BJ (cell line): ENCODE measurements around the gene MBLAC1. TPM values are rescaled to one million over a fixed set of nuclear protein-coding genes. Genes with fewer than 3 reads are reported as not detected.

Experiments used
- CTCF ChIA-PET: fragments of 350-600 bp; formaldehyde crosslinking; extraction: SDS; loops from one replicate; lab custom pipeline; 2021; ENCODE audit warnings: antibody characterized with exemption, inconsistent platforms; lab: Yijun Ruan, JAX
- POLR2A ChIA-PET: fragments of 300-600 bp; sonication (Branson Sonifier 250); formaldehyde crosslinking; extraction: SDS; loops from one replicate; lab custom pipeline; 2021; ENCODE audit warnings: antibody characterized with exemption; lab: Charles Lee
- DNase-seq: peaks from one replicate; pipeline ENCODE4 v3.0.0-alpha.2; 2011; ENCODE audit warnings: low read depth
- H3K27me3 ChIP-seq: 2 replicates; pipeline ENCODE4 v1.6.0; 2011; ENCODE audit warnings: low read length; ENCODE audit not compliant: control insufficient read depth, insufficient read depth
- H3K36me3 ChIP-seq: 2 replicates; pipeline ENCODE4 v1.5.1; 2011; ENCODE audit warnings: low read length; ENCODE audit not compliant: control insufficient read depth, insufficient read depth
- H3K4me3 ChIP-seq: 2 replicates; pipeline ENCODE4 v1.5.1; 2011; ENCODE audit warnings: low read depth, mild to moderate bottlenecking, control low read depth, low read length
- CTCF ChIP-seq: IDR thresholded peaks from 2 replicates; pipeline ENCODE4 v1.5.1; 2011; ENCODE audit warnings: low read depth, mild to moderate bottlenecking, control low read depth, inconsistent platforms, low read length, moderate library complexity; ENCODE audit not compliant: insufficient read depth
- polyA plus RNA-seq: library from polyadenylated mRNA; depleted of rRNA; stranded (reverse); fragments of >200 nt; gene quantifications from 2 replicates; pipeline ENCODE4 v1.2.3, GENCODE V29; 2011

The MBLAC1 gene
- polyA plus RNA-seq, 1 experiment: 1.6 TPM

GRCh38 chr7:100081535-100082102, 45.1 kb upstream of the MBLAC1 start, which contains the start of gene ZNF3:
TSS of gene ZNF3 (minus strand) at chr7:100081723. CDS start at chr7:100077357, 4,366 bp downstream.
- peak within 1 kb of the TSS; percentile 99 for H3K4me3 ChIP-seq
- H3K36me3 ChIP-seq: peaks cover 9% of the 10 kb centered on the region
- POLR2A ChIA-PET: no interaction called here
- TF ChIP-seq CTCF: peak; percentile 86
- no peaks in the 10 kb centered on the region for H3K27me3 ChIP-seq
- DNase-seq: peak; percentile 92
- CTCF ChIA-PET: interaction anchor here (0.7 to 1.7 kb wide), 6 partner anchors 14 to 90 kb away, joined by 3 to 6 read pairs (median 5); no protein-coding TSS in a partner anchor

GRCh38 chr7:100082978-100083377, 43.8 kb upstream of the MBLAC1 start:
- no peak overlapping the region for H3K4me3 ChIP-seq
- H3K36me3 ChIP-seq: peaks cover 5% of the 10 kb centered on the region; the same call in 1 of the 2 replicates
- ChIA-PET CTCF (interaction anchor here (0.6 to 1.7 kb wide), 7 partner anchors 12 to 91 kb away, joined by 3 to 6 read pairs (median 3); partner anchors contain the start of gene AP4M1), POLR2A (interaction anchor here (0.7 kb wide), 1 partner anchor 176 kb away, joined by 4 read pairs; no protein-coding TSS in a partner anchor)
- TF ChIP-seq CTCF: no peak
- no peak for DNase-seq
- H3K27me3 ChIP-seq: no peaks in the 10 kb centered on the region

GRCh38 chr7:100085515-100085914, 41.3 kb upstream of the MBLAC1 start:
- CTCF ChIA-PET: no interaction called here
- POLR2A ChIA-PET: no interaction called here
- peaks cover 2% of the 10 kb centered on the region for H3K36me3 ChIP-seq
- no peak for TF ChIP-seq CTCF
- H3K27me3 ChIP-seq: no peaks in the 10 kb centered on the region
- DNase-seq: no peak
- no peak overlapping the region for H3K4me3 ChIP-seq

GRCh38 chr7:100087055-100087750, 39.6 kb upstream of the MBLAC1 start:
- TF ChIP-seq CTCF: no peak
- peak; percentile 97 for DNase-seq
- H3K36me3 ChIP-seq: peaks cover 16% of the 10 kb centered on the region
- ChIA-PET CTCF (interaction anchor here (1.0 kb wide), 1 partner anchor 41 kb away, joined by 4 read pairs; no protein-coding TSS in a partner anchor), POLR2A (interaction anchor here (0.6 to 0.8 kb wide), 4 partner anchors 13 to 1488 kb away, joined by 3 to 12 read pairs (median 3); partner anchors contain the start of gene AP4M1)
- H3K4me3 ChIP-seq: no peak overlapping the region
- no peaks in the 10 kb centered on the region for H3K27me3 ChIP-seq

- H3K4me3 ChIP-seq: peak overlapping the region; percentile 89
- no peak for DNase-seq
- POLR2A ChIA-PET: interaction anchor here (0.6 to 0.8 kb wide), 2 partner anchors 12 to 89 kb away, joined by 3 to 8 read pairs; partner anchors contain the start of gene STAG3
- H3K27me3 ChIP-seq: no peaks in the 10 kb centered on the region
- CTCF ChIA-PET: interaction anchor here (0.8 to 1.2 kb wide), 2 partner anchors 11 to 14 kb away, joined by 3 to 4 read pairs; no protein-coding TSS in a partner anchor
- no peak for TF ChIP-seq CTCF
- H3K36me3 ChIP-seq: peaks cover 23% of the 10 kb centered on the region
These were observed 38.6 kb upstream of the MBLAC1 start for GRCh38 chr7:100088095-100088620.
